ENCODE measurements around the gene HIF1AN. TPM values are rescaled to one million over a fixed set of nuclear protein-coding genes. Genes with fewer than 3 reads are reported as not detected.

The HIF1AN gene
- 10 to 100 TPM; 43.7 to 48.1 TPM for total RNA-seq

DNA sequence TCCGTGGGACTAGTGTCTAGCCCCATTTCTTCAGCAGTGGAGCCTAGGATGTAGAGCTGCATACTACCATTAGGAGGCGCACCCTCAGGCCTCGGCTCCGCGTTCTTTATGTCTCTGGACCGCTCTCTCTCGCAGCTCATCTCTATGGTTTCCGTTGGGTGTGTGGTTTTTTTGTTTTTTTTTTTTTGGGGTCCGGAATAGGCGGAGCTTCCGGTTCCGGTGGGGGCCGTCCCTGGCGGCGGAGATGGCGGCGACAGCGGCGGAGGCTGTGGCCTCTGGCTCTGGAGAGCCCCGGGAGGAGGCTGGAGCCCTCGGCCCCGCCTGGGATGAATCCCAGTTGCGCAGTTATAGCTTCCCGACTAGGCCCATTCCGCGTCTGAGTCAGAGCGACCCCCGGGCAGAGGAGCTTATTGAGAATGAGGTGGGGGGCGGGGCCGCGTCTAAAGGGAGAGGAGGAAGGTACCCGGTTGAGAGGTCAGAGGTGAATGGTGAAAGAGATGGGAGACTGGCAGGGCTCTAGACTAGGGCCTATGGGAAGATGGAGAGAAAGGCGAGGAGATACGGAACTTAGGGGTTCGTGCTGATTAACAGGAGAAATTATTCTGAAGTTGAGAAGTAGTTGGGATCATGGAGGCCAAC lies at the start of gene HIF1AN:
TSS of gene HIF1AN (plus strand) at position 229 of the 639 bp plus-strand sequence. CDS start at position 245, 16 bp downstream.
- ATAC-seq, result peak; percentile 86 to 98
- Mint-ChIP-seq H3K36me3 (peaks cover 8 to 11% of the 10 kb centered on the region in 2 donors), H3K9me3 (no peaks in the 10 kb centered on the region), H3K27ac (peak within 1 kb of the TSS in 1 of 2 donors; percentile 52)
- peak; percentile 87 to 92 for DNase-seq (ENCODE audit: low spot score in 2 of 2)

DNA sequence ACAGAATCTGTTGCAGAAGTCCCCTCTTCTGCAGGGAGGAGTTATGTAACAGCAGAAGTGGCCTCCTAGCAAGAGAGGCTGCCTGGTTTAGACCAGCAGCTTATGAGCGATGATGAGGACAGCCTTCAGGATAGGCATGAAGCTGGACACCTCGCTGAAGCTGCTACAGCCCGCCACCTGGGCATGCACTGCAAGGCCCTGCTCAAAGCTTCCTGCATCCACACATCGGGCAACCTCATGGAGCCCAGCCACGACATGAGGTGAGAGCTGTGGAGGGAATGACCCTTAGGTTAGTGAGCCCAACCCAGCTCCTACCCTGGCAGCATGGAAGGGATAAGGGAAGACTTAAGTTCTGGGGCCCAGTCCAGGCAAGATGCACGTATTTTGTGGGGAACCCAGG lies 48.2 kb upstream of the HIF1AN start:
- ATAC-seq, result no peak

DNA sequence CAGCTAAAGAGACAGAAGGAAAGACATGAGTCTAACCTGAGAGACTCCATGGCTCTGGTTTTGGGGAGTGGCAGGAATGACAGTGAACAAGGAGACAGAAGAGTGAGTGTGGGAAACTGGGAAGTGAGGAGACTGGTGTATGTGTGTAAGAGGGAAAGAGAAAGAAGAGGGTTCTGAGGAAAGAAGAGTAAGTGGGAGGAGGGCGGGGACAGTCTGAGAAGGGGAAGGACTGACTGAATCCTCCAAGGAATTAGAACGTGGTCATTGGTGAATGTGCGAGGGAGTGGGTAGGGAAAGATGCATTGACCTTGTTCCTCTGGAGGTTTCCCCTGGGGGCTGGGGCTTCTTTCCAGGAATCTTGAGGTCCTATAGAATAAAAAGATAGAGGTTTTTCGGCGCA lies 46.3 kb upstream of the HIF1AN start:
- peak overlapping the region; percentile 18 to 28 for H3K27ac Mint-ChIP-seq
- DNase-seq (ENCODE audit: low spot score in 2 of 2), result no peak
- H3K36me3 Mint-ChIP-seq, result peaks cover 9 to 24% of the 10 kb centered on the region in 2 donors
- no peak for ATAC-seq
- no peaks in the 10 kb centered on the region for H3K9me3 Mint-ChIP-seq

More for the DNA sequence above, 48.2 kb upstream of the HIF1AN start:
- no peaks in the 10 kb centered on the region for H3K9me3 Mint-ChIP-seq
- peaks cover 9 to 17% of the 10 kb centered on the region in 2 donors for H3K36me3 Mint-ChIP-seq
- DNase-seq (ENCODE audit: low spot score in 2 of 2), result no peak
- no peak overlapping the region for H3K27ac Mint-ChIP-seq

DNA sequence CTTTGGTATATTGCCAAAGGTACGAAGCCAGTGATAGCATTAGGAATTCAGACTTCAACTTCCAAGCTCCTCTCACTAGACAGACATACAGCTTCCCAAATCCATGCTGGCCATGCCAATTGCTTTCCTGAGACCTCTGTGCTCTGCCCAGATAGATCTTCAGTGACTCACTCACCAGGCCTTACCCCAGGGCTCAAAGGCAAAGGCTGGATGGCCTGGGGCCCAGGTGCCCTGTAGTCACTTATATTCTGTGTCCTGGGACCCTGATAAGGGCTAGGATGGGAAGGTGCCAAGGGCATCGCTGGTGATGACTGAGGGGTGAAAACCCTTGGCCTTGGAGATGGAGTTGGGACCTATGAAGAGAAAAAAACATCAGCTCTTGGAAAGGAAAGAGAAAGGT lies 45.2 kb upstream of the HIF1AN start:
- H3K9me3 Mint-ChIP-seq, result no peaks in the 10 kb centered on the region

DNA sequence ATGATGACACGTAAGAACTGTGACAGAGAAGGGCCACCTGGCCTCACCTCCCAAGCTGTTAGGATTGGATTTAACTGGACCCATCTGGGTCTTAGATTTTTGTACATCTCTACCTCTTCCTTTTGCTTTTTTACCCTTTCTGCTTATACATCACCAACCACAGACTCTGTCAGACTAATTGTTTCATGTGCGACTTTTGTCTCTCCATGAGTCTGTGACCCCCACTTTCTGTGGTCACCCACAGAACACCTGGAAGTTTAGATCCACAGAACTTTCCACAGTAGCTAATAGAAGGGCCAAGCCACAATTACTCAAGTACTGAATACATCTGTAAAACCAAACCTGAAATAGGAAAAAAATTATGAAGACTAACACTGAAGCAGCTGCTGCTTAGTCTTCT lies 39.2 kb upstream of the HIF1AN start:
- peak overlapping the region; percentile 38 to 54 for H3K27ac Mint-ChIP-seq
- H3K9me3 Mint-ChIP-seq, result no peaks in the 10 kb centered on the region
- H3K36me3 Mint-ChIP-seq, result peaks cover 26 to 43% of the 10 kb centered on the region in 2 donors
- ATAC-seq (peak; percentile 75 to 85), DNase-seq (ENCODE audit: low spot score in 2 of 2) (no peak)

More for the DNA sequence above, 45.2 kb upstream of the HIF1AN start:
- ATAC-seq (no peak), DNase-seq (ENCODE audit: low spot score in 2 of 2) (no peak)
- peaks cover 9 to 29% of the 10 kb centered on the region in 2 donors for H3K36me3 Mint-ChIP-seq
- peak overlapping the region in 1 of 2 donors; percentile 3 for H3K27ac Mint-ChIP-seq

DNA sequence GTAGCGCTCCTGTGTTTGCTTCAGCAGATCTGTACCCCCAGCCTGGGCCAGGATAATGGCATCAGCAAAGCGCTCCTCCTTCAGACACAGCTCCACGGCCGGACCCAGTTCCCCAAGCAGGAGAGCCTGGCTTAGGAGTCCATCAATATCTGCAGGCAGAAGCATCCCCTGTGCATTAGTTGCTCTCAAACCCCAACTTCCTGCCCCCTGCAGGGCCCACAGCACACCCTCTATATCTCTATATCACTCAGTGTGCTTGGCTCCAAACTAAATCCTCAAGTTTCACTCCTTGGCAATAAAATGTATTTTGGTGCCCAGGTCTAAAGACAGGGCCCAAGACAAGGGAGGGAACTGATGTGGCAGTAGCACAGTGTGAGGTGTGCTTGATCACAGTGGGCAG lies 37.7 kb upstream of the HIF1AN start:
- Mint-ChIP-seq H3K36me3 (peaks cover 27 to 48% of the 10 kb centered on the region in 2 donors), H3K9me3 (no peaks in the 10 kb centered on the region), H3K27ac (no peak overlapping the region)

DNA sequence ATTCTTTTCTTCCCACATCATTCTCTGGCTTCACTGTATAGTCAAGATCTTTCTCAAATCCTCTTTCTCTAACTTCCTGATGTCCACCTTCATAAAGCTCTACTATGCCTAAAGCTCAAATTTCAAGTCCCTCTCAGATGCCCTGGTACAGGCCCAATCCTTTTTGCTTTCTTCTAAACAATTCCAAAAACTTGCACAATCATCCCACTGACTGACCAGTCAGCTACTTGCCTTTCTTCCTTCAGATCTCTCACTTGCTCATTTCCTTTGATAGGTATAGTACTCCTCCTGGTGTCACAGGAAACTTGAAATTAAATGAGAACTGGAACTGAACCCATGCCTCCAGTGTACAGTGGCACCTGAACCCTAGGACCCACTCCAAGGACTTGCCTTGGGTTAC lies 34.3 kb upstream of the HIF1AN start:
- no peak for DNase-seq (ENCODE audit: low spot score in 2 of 2)
- no peak overlapping the region for H3K27ac Mint-ChIP-seq

More for the DNA sequence above, 37.7 kb upstream of the HIF1AN start:
- DNase-seq (ENCODE audit: low spot score in 2 of 2) (no peak), ATAC-seq (no peak)

DNA sequence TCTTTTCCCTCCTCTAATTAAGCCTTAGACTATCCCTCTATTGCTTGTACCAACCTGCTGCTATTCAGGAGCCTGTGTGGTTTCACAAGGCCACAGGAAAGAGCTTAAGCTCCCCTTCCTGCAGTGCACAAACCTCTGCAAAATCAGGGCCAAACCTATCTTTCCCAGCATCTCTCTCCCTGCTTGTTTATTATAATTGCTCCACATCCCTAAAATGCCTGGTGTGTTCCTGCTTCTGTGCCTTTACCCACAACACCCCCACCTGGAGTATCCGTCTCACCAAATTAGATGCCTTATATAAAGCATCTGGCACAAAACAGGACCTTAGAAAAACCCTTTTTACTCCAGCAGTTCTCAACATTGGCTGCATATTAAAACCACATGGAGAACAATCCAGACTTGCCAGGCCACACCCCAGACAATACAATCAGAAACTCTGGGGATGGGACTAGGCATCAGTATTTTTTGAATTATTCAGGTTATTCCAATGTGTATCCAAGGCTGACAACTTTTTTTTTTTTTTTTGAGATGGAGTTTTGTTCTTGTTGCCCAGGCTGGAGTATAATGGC lies 32.7 kb upstream of the HIF1AN start:
- H3K36me3 Mint-ChIP-seq, result peaks cover 38 to 61% of the 10 kb centered on the region in 2 donors
- H3K9me3 Mint-ChIP-seq, result no peaks in the 10 kb centered on the region
- ATAC-seq, result no peak
- DNase-seq (ENCODE audit: low spot score in 2 of 2), result no peak
- H3K27ac Mint-ChIP-seq, result no peak overlapping the region

More for the DNA sequence above, 34.3 kb upstream of the HIF1AN start:
- ATAC-seq, result no peak
- Mint-ChIP-seq H3K9me3 (no peaks in the 10 kb centered on the region), H3K36me3 (peaks cover 34 to 55% of the 10 kb centered on the region in 2 donors)

DNA sequence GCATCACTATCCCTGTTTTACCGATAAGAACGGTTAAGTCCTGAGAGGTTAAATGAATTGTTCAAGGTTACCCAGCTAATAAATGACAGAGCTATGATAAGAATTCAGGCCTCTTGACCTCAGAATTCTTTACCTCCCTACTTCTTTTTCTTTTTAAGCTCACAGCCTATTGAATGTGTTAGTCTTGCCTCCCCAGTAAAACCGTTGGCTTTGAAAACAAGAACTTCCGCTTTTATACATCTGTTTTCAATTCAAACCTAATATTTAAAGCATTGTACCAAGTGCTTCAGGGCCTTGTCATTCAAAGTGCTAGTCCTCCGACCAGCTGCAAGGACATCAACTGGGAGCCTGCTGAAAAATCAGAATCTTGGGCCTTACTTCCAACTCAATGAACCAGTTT lies 31.6 kb upstream of the HIF1AN start:
- no peak for DNase-seq (ENCODE audit: low spot score in 2 of 2)
- Mint-ChIP-seq H3K36me3 (peaks cover 37 to 68% of the 10 kb centered on the region in 2 donors), H3K27ac (no peak overlapping the region), H3K9me3 (no peaks in the 10 kb centered on the region)
- no peak for ATAC-seq

DNA sequence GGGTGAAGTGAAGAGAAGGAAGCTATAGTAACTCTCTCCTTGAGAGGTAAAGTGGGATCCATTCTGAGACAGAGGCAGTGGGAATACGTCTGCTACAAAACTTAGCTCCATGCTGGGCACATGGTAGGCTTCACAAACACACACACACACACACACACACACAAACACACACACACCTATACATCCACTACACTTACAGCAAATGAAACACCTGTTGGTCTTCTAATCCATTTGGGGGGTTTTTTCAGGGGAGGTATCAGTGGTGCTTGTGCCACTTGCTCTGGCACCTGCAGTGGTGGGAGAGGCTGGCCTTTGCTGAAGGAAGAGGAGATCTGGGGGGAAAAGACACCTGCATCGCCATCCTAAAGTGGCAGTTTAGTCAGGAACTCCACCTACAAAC lies 30.6 kb upstream of the HIF1AN start:
- Mint-ChIP-seq H3K27ac (peak overlapping the region; percentile 52 to 97), H3K36me3 (peaks cover 28 to 61% of the 10 kb centered on the region in 2 donors), H3K9me3 (no peaks in the 10 kb centered on the region)
- ATAC-seq (no peak), DNase-seq (ENCODE audit: low spot score in 2 of 2) (no peak)

DNA sequence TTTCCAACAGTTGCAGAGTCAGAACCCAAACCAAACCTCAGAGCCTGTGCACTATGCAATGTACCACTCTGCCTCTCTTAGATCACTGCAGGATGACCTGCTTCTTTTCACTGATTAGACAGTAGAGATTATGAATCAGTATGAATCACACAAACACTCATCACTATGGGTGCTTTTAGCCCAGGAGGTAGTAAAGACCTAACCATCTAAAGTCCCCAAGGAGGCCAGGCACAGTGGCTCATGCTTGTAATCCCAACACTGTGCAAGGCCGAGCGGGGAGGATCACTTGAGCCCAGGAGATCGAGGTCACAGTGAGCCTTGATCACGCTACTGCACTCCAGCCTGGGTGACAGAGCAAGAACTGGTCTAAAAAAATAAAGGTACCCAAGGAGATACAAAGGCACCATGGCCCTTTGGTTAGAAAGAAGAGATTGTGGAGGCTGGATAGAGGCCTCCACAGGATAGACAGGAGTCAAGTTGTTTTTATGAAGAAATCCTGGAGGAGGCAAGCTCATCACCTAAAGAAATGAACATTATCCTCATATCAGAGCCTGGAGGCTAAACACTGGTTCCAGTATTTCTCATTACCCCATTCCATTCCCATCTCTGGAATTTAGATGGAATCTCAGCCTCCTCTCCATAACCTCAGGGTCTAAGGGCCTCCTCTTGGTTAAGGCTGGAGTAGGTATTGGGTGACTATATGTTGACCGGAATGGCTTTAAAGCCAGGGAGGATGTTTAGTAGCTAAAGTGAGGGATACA lies 29.0 kb upstream of the HIF1AN start:
- Mint-ChIP-seq H3K27ac (peak overlapping the region; percentile 97), H3K9me3 (no peaks in the 10 kb centered on the region), H3K36me3 (peaks cover 23 to 56% of the 10 kb centered on the region in 2 donors)
- peak; percentile 59 to 66 for ATAC-seq
- DNase-seq (ENCODE audit: low spot score in 2 of 2), result peak in 1 of 2 donors; percentile 34

DNA sequence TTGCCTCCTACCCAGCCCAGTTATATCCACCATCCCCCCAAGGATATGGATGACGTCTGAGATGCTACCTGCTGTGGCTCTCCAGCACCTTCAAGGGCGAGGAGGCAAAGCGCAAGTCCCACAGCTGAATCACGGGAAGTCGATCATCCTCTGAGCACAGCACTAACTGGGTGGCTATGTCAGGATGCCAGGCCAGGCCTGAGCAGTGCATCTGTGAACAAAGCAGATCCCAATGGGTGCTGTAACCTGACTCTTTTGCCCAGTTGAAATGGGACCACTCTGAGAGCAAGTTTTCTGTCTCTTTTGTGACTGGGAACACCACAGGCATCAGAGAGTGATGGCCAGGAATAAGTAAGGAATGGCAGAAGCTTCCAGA lies 28.4 kb upstream of the HIF1AN start:
- no peak for ATAC-seq
- no peak for DNase-seq (ENCODE audit: low spot score in 2 of 2)
- Mint-ChIP-seq H3K27ac (peak overlapping the region; percentile 97), H3K36me3 (peaks cover 26 to 58% of the 10 kb centered on the region in 2 donors), H3K9me3 (no peaks in the 10 kb centered on the region)

DNA sequence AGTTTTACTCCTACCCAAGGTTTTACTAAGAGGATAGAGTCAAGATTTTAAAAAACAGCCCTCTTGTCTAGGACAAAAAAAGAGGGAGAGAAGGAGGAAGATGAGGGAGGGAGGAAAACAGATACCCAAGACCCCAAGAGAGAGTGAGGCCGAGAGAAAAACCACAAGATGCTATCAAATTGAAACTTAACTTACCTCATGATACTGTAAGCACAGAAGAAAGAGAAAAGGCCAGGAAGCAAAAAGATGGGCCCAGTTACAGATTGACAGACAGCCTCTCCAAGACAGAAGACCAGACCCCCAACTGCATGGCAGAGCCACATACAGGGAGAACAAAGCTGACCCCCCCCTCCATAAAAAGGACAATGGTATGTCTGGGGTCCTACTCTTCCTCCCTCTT lies 27.5 kb upstream of the HIF1AN start:
- no peaks in the 10 kb centered on the region for H3K9me3 Mint-ChIP-seq
- DNase-seq (ENCODE audit: low spot score in 2 of 2), result no peak
- peaks cover 35 to 61% of the 10 kb centered on the region in 2 donors for H3K36me3 Mint-ChIP-seq
- no peak for ATAC-seq
- H3K27ac Mint-ChIP-seq, result peak overlapping the region; percentile 93 to 97

DNA sequence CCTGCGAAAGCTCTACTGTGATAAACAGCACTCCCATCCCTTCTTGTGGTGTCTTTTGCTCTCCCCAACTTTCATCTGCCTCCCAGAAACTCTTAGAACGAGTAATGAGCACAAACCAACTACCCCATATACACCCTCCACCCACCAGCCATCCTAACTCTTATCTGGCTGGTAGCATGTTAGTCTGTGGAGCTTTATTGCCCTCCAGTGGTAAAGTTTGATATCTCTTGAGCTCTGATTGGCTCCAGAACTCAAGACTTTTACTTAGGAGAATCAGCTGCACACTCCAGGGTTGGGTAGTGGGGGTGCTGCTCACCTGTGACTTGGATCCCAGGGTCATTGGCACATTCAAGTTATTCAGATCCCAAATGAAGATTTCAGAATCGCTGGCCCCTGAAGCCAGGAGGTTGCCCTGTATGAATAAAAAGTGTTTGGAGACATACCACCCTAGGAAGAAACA lies 27.0 kb upstream of the HIF1AN start:
- ATAC-seq, result peak; percentile 23 to 51
- peak in 1 of 2 donors; percentile 51 for DNase-seq (ENCODE audit: low spot score in 2 of 2)
- no peaks in the 10 kb centered on the region for H3K9me3 Mint-ChIP-seq
- H3K27ac Mint-ChIP-seq, result peak overlapping the region; percentile 93 to 97
- H3K36me3 Mint-ChIP-seq, result peaks cover 35 to 61% of the 10 kb centered on the region in 2 donors

DNA sequence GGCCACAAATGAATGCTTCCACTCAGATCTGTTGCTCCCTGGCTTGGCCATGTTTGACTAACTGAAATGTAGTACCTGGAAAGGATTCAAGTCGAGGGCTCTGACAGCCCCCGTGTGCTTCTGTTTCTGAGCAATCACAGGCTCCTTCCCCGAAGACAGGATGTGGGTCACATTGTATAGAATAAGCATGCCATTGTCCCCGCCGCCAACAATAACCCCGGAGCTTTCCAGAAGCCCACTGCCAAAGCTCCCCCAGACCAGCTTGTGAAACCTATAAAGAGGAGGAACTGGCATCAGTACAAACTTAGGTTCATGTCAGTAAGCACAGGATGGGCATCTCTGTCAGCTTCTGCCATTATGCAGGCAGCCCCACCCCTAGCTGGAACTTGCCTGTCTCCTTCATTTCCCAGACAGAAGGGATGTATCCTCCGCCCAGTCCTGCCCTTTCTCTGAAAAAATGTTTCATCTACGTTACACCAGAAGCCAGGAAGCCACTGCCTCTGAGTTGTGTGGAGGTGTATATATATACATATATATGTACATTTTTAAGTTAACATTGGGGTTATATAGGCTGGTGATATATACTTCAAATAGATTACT lies 26.4 kb upstream of the HIF1AN start:
- H3K36me3 Mint-ChIP-seq, result peaks cover 33 to 60% of the 10 kb centered on the region in 2 donors
- no peaks in the 10 kb centered on the region for H3K9me3 Mint-ChIP-seq
- DNase-seq (ENCODE audit: low spot score in 2 of 2) (peak; percentile 59 to 71), ATAC-seq (peak; percentile 28 to 55)
- H3K27ac Mint-ChIP-seq, result peak overlapping the region; percentile 93 to 97

DNA sequence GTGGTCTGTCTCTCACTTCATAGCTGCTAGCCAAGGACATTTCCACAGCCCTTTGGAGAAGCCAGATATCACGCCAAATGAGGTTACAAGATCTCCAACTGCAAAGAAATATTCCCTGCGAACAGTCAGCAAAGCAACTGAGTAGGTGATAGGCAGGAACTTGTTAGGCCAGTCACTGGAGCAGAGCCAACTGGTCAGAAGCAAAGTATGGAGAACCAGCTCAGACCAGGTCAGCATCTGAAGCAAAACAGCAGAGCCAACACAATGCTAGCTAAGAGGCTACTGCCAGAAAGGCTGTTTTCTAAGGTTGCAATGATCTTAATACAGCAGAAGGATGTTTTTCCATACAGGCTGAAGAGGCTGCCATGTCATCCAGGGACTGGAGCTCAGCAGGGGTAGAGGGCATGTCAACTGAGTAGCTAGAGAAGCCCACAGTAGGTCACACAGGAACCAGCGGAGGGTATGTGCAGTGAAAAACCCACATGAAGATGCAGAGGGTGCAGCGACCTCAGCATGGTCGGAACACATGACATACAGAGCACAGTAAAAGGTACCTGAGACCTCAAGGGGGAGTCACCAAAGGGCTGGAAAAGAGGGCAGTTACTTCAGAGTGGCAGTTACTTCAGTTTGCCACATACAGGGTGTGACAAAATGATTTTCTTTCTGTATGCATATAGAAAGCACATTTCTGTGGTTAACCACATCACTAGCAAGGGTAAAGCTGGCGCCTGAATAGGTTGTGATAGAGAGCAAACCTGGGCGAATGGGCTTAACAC lies 25.0 kb upstream of the HIF1AN start:
- peak overlapping the region; percentile 93 to 97 for H3K27ac Mint-ChIP-seq

More for the DNA sequence above, 25.0 kb upstream of the HIF1AN start:
- peak; percentile 66 to 87 for DNase-seq (ENCODE audit: low spot score in 2 of 2)
- Mint-ChIP-seq H3K9me3 (no peaks in the 10 kb centered on the region), H3K36me3 (peaks cover 32 to 47% of the 10 kb centered on the region in 2 donors)
- ATAC-seq, result peak; percentile 80 to 83

Data from activated naive CD4-positive, alpha-beta T cell treated with anti-CD3 and anti-CD28 coated beads, Interleukin-2, amount 50 U/mL, for 72 hours (primary cell).